Hippocampal formation (tissue), 2 donors: ENCODE data around the gene ABHD17B.

Experiments
- DNase-seq, 2 donors: peaks; one replicate each; lab custom pipeline; 2025; lab: John Stamatoyannopoulos, UW

ABHD17B gene

DNA sequence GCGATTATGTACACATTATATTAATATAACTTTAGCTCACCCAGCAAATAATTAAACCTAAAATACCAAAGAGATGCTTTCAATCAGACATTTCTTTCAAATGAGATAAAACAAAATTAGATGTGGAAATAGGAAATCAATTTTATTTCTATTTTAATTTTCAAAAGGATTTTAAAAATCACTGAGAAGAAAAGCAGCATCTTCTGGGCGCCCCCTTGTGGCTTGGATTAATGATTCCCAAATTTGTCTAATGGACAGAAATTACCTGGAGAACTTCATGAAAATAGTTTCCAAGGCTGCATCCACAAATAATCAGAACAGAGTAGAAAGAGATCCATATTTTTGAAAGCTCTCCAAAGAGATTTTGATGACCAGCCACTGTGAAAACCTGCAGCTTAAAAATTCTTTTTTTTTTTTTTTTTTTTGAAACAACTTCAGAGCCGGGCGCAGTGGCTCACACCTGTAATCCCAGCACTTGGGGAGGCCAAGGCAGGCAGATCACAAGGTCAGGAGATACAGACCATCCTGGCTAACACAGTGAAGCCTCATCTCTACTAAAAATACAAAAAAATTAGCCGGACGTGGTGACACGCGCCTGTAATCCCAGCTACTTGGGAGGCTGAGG, 91.8 kb downstream of the ABHD17B start:
- peak; percentile 3 to 37 for DNase-seq

DNA sequence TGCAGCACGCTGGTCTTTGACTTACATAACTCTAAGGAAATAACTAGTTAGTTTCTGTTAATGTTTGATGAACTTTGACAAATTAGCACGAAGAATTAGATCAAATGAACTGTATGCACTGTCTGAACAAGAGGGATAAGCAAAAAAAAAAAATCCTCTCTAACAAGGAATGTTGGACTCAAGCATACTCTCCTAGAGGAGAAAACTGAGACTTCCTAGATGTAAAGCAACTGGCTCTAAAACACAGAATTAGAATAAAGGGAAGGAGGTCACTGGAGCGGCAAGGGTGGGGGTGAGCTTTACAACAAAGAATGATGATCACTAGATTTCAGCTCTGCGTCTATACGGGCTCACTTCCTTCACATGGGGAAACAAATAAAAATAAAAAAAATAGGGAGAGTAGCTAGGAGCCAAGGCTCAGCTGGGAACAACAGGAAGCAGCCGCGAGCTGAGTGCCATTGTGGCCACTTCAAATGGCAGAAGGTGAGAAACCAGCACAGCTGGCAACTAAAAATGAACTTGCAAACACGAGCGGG, 94.0 kb downstream of the ABHD17B start:
- DNase-seq: no peak
